Right lobe of liver (tissue), 4 donors: ENCODE data around the gene KRTAP5-2.

Experiments used
- CTCF ChIP-seq, 4 donors: fragments of 200-600 bp in 3 of 4; fragments of 450-650 bp in 1 of 4; IDR thresholded peaks; one replicate each; pipeline versions ENCODE4 v1.5.1 to v1.8.0; 2016 to 2022; ENCODE audit warnings: antibody characterized with exemption in 4 of 4, mild to moderate bottlenecking in 2 of 4
- POLR2A ChIP-seq: fragments of 450-650 bp; IDR thresholded peaks from one replicate; pipeline ENCODE4 v1.6.1; 2017; ENCODE audit warnings: antibody characterized with exemption, mild to moderate bottlenecking
- donor health status: DM: no; HTN: no; CAD: no.
- donor health status: DM: no; HTN: no; CAD: no.
- donor health status: DM: no; HTN: yes; CAD: no.

GRCh38 chr11:1563149-1563638, 34.9 kb downstream of the KRTAP5-2 start:
- no peak for TF ChIP-seq CTCF (IDR thresholded peaks at IDR 0.05)
- TF ChIP-seq POLR2A, result no peak
